HG03135 (cell line): ENCODE measurements around the gene BMPER.

Source experiments
- ATAC-seq: cut with Tn5 transposase; IDR thresholded peaks from one replicate; pipeline ENCODE4 v1.9.1; 2021; ENCODE audit warnings: mild to moderate bottlenecking, moderate library complexity; ENCODE audit not compliant: unreplicated experiment

The BMPER gene

DNA sequence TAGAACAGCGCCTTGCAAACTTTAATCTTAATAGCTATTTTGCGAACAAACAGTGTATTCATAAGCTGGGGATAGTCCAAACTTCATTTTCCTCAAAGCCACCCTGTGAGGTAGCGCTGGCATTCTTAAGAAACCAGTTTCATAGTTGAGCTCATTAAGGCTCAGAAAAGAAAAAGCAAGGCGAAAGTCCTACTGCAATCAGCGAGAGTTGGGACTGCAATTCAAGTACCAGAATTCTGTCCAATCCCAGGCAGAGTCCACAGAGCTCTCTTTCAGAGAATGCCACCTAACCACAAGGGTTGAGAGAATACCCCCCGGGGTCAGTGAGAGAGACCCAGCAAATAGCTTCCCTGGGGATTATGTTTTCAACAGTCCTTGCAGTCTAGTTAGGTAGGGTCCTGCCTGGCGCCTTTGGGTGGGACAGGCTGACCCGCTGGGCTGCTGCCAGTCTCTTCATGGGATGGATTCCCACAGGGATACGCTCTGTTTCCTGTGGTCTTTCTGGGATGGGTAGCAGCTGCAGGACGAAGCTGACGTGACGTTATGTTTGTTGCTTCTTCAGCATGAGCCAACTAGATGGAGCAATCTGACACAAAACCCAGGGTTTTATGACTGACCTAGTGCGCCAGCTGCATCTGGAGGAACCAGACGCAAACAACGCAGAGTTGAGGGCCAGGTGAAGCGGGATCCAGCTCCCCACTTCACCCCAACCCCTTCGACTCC lies 16.0 kb downstream of the BMPER start:
- no peak for ATAC-seq

DNA sequence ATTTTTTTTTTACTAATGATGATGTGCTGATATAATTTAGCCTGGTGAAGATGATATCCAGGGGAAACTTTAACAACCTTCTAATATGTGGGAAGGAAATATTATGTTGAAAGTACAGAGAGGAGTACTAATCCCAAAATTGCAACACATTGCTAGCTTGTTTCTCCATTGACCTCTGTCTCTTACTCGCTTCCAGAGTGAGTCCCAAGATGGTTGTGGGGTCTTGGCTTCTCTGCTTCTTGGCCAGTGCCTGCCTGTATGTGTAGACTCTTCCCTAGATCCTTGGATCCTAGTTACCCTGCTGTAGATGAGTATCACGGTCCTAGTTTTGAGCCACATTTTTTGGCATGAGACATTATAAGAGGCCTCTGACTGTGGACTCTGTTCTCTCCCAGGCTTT lies 17.5 kb downstream of the BMPER start:
- ATAC-seq = no peak

DNA sequence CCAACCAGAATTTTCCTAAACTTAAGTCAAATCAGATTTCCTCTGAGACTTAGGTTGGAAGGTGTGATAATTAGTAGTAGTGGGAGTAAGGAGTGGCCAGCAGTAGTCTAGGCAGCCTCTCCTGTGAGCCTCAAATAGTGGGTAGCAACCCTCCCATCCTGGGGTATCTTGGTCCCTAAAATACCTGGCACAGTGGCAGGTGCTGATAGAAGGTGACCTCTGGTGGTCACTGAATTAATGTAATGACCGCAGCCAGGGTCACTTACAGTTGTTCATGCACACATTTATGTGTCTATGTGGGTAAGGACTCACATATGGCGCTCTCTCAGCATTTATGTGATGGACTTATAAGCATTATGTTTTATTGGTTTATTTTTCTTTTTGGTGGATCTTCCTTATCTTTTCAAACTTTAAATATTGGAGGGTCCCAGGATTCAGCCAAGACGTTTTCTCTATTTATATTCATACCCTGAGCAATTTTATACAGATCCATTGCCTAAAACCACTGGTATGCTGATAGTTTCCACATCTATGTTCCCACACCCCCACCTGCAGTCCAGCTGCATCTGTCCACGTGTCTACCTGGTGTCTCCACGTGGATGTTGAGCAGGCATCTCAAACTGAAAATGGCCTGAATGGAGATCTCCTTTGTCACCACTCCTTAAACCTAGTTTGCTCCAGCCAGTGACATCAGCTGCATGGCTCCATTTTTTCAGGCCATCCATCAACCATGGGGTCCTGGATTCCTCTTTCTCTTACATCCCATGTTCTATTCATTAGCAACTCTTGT lies 18.3 kb downstream of the BMPER start:
- no peak for ATAC-seq

- ATAC-seq = no peak
These were observed 21.2 kb downstream of the BMPER start for GRCh38 chr7:33926535-33926934.

DNA sequence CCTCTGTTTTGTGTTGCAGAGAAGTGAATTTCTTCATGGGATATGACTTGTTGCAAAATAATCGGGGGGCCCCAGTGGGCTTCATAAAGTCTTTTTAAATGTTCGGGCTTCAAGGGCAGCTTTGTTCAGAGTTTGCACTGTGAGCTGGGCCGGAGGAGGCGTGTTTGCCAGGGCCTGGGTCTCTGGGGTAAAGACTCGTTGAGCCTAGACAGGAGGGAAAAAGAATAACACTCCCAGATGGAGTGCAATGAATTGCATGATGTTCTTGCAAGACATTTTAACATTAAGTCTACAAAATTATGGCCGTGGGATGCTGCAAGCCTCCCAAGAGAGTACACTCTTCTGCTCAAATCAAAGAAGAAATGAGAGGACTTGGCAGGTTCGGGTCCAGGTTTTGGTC lies 23.6 kb downstream of the BMPER start:
- no peak for ATAC-seq

- ATAC-seq = no peak
These were observed 26.9 kb downstream of the BMPER start for GRCh38 chr7:33932221-33932620.

GRCh38 chr7:33932832-33933468 lies 27.6 kb downstream of the BMPER start:
- peak; percentile 68 for ATAC-seq

DNA sequence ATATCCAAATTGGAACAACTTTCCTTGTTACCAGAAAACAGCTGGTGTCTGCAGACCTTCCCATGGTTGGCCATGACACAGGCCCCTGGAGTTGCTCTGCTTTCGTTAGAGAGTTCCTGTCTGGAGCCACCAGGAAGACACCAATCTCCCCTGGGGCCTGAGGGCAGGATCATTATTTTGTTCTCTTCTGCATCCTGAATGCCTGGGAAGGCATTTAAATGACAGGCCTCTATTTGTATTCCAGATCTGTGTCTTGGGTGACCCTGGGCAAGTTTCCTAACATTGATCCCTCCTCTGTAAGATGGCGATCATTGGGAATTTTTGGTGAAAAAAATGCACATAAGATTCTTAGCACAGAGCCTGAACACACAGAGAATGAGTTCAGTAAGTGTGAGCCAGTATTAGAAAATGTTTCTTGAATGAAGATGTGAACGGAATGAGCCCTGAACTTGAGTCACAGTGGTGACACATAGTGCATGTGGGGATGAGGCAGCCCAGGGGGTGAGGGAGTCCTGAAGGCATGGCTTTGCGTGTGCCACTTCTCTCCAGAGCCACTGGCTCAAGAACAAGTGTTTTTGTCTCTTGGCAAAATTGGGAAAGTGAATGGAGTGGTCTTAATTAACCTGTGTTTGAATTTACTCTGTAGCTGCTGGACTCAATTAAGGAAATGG lies 28.4 kb downstream of the BMPER start:
- no peak for ATAC-seq

DNA sequence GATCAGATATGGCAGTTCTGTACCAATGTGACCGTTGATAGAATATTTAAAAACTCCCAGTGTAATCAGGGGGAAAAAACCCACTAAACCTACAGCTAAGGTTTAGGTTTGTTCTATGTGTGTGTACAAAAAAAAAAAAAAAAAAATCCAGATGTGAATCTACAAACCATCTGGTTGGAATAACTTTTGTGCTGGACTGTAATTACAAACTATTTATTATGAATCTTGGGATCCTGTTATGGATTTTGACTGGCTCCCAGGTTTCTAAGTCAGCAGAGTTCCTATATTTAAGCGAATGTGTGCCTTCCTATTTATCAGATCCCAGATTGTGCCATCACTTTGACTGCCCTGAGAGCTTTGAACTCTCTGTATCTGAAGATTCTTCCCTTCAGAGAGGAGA lies 29.1 kb downstream of the BMPER start:
- ATAC-seq = no peak

GRCh38 chr7:33936503-33936902 lies 31.2 kb downstream of the BMPER start:
- ATAC-seq = no peak

- ATAC-seq = no peak
These were observed 32.5 kb downstream of the BMPER start for GRCh38 chr7:33937871-33938270.

GRCh38 chr7:33939121-33939520 lies 33.8 kb downstream of the BMPER start:
- ATAC-seq = no peak

- no peak for ATAC-seq
These were observed 35.2 kb downstream of the BMPER start for GRCh38 chr7:33940503-33940902.

- ATAC-seq = no peak
These were observed 36.1 kb downstream of the BMPER start for GRCh38 chr7:33941418-33941817.

DNA sequence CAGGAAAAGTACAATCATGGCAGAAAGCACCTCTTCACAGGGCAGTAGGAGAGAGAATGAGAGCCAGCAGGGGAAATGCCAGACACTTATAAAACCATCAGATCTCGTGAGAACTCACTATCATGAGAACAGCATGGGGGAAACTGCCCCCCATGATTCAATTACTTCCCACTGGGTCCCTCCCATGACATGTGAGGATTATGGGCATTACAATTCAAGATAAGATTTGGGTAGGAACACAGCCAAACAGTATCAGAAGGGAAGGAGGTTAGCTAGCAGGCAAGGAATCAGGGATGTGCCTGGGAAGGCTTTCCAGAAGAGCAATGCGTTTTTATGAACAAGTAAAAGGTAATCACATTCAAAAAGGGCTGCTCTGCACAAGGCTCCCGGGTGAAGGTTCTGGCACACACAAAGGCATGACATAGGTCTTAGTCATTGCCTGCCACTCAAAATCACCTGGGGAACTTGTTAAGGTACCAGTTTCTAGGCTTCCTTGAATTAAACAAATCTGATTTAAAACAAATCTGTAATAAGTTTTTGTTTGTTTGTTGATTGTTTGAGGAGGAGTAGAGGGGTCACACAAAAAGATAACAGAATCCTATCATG lies 40.9 kb downstream of the BMPER start:
- ATAC-seq = no peak

DNA sequence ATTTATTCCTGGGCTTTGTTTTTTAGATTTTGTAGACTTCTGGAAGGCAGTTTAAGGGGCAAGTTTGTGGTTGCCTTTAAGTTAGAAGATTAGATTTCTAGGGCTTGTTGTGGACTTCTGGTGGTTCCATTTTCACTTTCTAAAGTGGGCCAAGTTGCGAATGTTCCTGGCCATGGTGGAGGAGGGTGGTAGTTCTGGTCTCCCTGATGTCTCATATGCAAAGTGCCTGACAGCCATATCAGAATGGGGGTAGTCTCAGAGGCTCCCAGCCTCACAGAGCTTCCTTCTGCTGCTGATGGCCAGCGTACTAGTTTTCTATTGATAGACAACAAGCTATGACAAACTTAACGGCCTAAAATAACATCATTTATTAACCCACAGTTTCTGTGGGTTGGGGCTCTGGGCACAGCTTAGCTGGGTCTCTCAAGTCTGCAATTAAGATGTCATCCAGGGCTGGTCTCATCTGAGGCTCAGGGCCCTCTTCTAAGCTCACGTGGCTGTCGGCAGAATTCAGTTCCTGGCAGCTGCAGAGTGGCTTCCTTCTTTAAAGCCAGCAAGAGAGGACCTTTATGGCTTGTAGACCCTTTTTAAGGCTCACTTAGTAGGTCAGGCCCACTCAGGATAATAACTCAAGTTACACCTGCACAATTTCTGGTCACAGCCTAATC lies 44.8 kb downstream of the BMPER start:
- ATAC-seq = no peak

GRCh38 chr7:33952824-33953223 lies 47.5 kb downstream of the BMPER start:
- ATAC-seq = no peak

GRCh38 chr7:33958104-33958503 lies 52.8 kb downstream of the BMPER start:
- ATAC-seq = no peak

- no peak for ATAC-seq
These were observed 54.3 kb downstream of the BMPER start for GRCh38 chr7:33959676-33960075.

GRCh38 chr7:33961948-33962347 lies 56.6 kb downstream of the BMPER start:
- ATAC-seq = no peak
